CD4-positive, alpha-beta T cell (primary cell): ENCODE data around the gene GNG7. TPM values are rescaled to one million over a fixed set of nuclear protein-coding genes. Genes with fewer than 3 reads are reported as not detected.

Experiments
- ATAC-seq: fragments of 200-7000 bp; cut with Tn5 transposase; one replicate; pipeline ENCODE4 v1.10.0; 2022; ENCODE audit warnings: mild to moderate bottlenecking; ENCODE audit not compliant: poor library complexity
- CTCF ChIA-PET: fragments of 350-600 bp; sonication (Branson Sonifier 250); formaldehyde crosslinking; loops from one replicate; lab custom pipeline; 2021; ENCODE audit warnings: antibody characterized with exemption, inconsistent platforms; lab: Charles Lee
- POLR2A ChIA-PET: fragments of 350-600 bp; sonication (Branson Sonifier 250); formaldehyde crosslinking; loops from one replicate; lab custom pipeline; 2021; ENCODE audit warnings: antibody characterized with exemption, inconsistent platforms; lab: Charles Lee
- DNase-seq, 14 experiments: peaks; one replicate each; pipeline ENCODE4 v3.0.0-alpha.2; 2013 to 2020; ENCODE audit warnings: mixed read lengths in 2 of 14
- H3K27ac ChIP-seq, 2 donors: one replicate each; pipeline versions ENCODE4 v1.5.1 to v1.7.0; 2013; ENCODE audit warnings: low read length in 2 of 2, low read depth in 1 of 2, mild to moderate bottlenecking in 1 of 2
- H3K27me3 ChIP-seq, 2 experiments: 1 replicate in 1 of 2; 2 replicates in 1 of 2; pipeline versions ENCODE4 v1.6.1 to v1.7.0; 2013; ENCODE audit warnings: low read length in 2 of 2, control low read depth in 1 of 2, mild to moderate bottlenecking in 1 of 2, moderate library complexity in 1 of 2; ENCODE audit not compliant: insufficient read depth in 2 of 2, control insufficient read depth in 1 of 2
- H3K36me3 ChIP-seq: one replicate; pipeline ENCODE4 v1.6.1; 2013; ENCODE audit warnings: low read length, control low read depth; ENCODE audit not compliant: insufficient read depth
- H3K4me1 ChIP-seq: one replicate; pipeline ENCODE4 v1.6.1; 2013; ENCODE audit warnings: low read length, control low read depth; ENCODE audit not compliant: insufficient read depth
- H3K4me3 ChIP-seq: one replicate; pipeline ENCODE4 v1.5.1; 2013; ENCODE audit warnings: mild to moderate bottlenecking, low read length, moderate library complexity
- H3K9me3 ChIP-seq, 2 experiments: 1 replicate in 1 of 2; 2 replicates in 1 of 2; pipeline versions ENCODE4 v1.6.1 to v1.7.0; 2013; ENCODE audit warnings: low read length in 2 of 2, mild to moderate bottlenecking in 2 of 2, control low read depth in 1 of 2, moderate library complexity in 1 of 2; ENCODE audit not compliant: control insufficient read depth in 1 of 2, insufficient read depth in 1 of 2
- H3K27ac Mint-ChIP-seq: one replicate; pipeline ENCODE4 v1.8.0; 2020; ENCODE audit warnings: mixed read lengths
- H3K27me3 Mint-ChIP-seq: one replicate; pipeline ENCODE4 v1.8.0; 2021; ENCODE audit warnings: mixed read lengths
- H3K36me3 Mint-ChIP-seq: one replicate; pipeline ENCODE4 v1.8.0; 2021; ENCODE audit warnings: low read depth, mixed read lengths
- H3K4me1 Mint-ChIP-seq: one replicate; pipeline ENCODE4 v1.8.0; 2021; ENCODE audit warnings: low read depth, mixed read lengths
- H3K4me3 Mint-ChIP-seq: one replicate; pipeline ENCODE4 v1.8.0; 2020; ENCODE audit warnings: mild to moderate bottlenecking, mixed read lengths
- H3K9me3 Mint-ChIP-seq: one replicate; pipeline ENCODE4 v1.8.0; 2020; ENCODE audit warnings: mixed read lengths
- intact Hi-C, 2 experiments: fragments of 100-400 bp; cut with DNase I in 1 of 2; cut with micrococcal nuclease in 1 of 2; formaldehyde crosslinking; loops; one replicate each; pipeline versions ENCODE4 v1.15.1 to v1.9.0; 2023 to 2025; cut with DNase I, micrococcal nuclease
- total RNA-seq, 174 experiments: library from RNA in 2 of 174; stranded (reverse) in 2 of 174; gene quantifications; one replicate each; pipeline ENCODE4 v1.2.3 and lab custom pipeline; 2021 to 2026
- TF ChIP-seq, protein P1 (sequence below): fragments of 200-600 bp; IDR thresholded peaks from one replicate; pipeline ENCODE4 v1.8.0; 2022; ENCODE audit warnings: antibody characterized with exemption, mild to moderate bottlenecking

The GNG7 gene
- total RNA-seq, 2 experiments from 2014 or later: 5.2 to 5.7 TPM

GRCh38 chr19:2703691-2704216, 1.3 kb upstream of the GNG7 start:
- Mint-ChIP-seq H3K9me3 (no peaks in the 10 kb centered on the region), H3K4me1 (peaks cover 36% of the 10 kb centered on the region), H3K27ac (no peak overlapping the region), H3K36me3 (no peaks in the 10 kb centered on the region), H3K27me3 (no peaks in the 10 kb centered on the region), H3K4me3 (no peak overlapping the region)
- TF ChIP-seq, protein P1, sequence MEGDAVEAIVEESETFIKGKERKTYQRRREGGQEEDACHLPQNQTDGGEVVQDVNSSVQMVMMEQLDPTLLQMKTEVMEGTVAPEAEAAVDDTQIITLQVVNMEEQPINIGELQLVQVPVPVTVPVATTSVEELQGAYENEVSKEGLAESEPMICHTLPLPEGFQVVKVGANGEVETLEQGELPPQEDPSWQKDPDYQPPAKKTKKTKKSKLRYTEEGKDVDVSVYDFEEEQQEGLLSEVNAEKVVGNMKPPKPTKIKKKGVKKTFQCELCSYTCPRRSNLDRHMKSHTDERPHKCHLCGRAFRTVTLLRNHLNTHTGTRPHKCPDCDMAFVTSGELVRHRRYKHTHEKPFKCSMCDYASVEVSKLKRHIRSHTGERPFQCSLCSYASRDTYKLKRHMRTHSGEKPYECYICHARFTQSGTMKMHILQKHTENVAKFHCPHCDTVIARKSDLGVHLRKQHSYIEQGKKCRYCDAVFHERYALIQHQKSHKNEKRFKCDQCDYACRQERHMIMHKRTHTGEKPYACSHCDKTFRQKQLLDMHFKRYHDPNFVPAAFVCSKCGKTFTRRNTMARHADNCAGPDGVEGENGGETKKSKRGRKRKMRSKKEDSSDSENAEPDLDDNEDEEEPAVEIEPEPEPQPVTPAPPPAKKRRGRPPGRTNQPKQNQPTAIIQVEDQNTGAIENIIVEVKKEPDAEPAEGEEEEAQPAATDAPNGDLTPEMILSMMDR: no peak
- ChIA-PET POLR2A (interaction anchor here (0.5 kb wide), 1 partner anchor 1111 kb away, joined by 3 read pairs; the partner anchor contains the start of gene MBD3), CTCF (no interaction called here)
- intact Hi-C loops: loop anchor here in 1 of 2 experiments (2.0 kb wide), 1 partner anchor 37 kb away; the partner anchor contains the start of gene SLC39A3
- H3K4me3 ChIP-seq: no peak overlapping the region
- H3K27me3 ChIP-seq: no peaks in the 10 kb centered on the region
- H3K36me3 ChIP-seq: no peaks in the 10 kb centered on the region
- no peak overlapping the region for H3K27ac ChIP-seq
- no peaks in the 10 kb centered on the region for H3K9me3 ChIP-seq
- ATAC-seq: no peak
- no peak for DNase-seq
- H3K4me1 ChIP-seq: peaks cover 27% of the 10 kb centered on the region

GRCh38 chr19:2703077-2703437, 563 bp upstream of the GNG7 start:
- ChIA-PET CTCF (interaction anchor here (0.9 kb wide), 1 partner anchor 46 kb away, joined by 3 read pairs; no protein-coding TSS in a partner anchor), POLR2A (interaction anchor here (0.6 kb wide), 1 partner anchor 373 kb away, joined by 3 read pairs; no protein-coding TSS in a partner anchor)
- ATAC-seq (no peak), DNase-seq (no peak)
- Mint-ChIP-seq H3K4me3 (peak overlapping the region; percentile 50), H3K4me1 (peaks cover 40% of the 10 kb centered on the region), H3K27me3 (no peaks in the 10 kb centered on the region), H3K27ac (peak overlapping the region; percentile 53), H3K36me3 (no peaks in the 10 kb centered on the region), H3K9me3 (no peaks in the 10 kb centered on the region)
- intact Hi-C loops: loop anchor here in 1 of 2 experiments (2.0 kb wide), 1 partner anchor 38 kb away; the partner anchor contains the start of gene SLC39A3
- H3K27me3 ChIP-seq: no peaks in the 10 kb centered on the region
- H3K27ac ChIP-seq: no peak overlapping the region
- TF ChIP-seq, protein P1: no peak
- H3K4me1 ChIP-seq: peaks cover 28% of the 10 kb centered on the region
- H3K4me3 ChIP-seq: peak overlapping the region; percentile 11
- no peaks in the 10 kb centered on the region for H3K9me3 ChIP-seq
- H3K36me3 ChIP-seq: no peaks in the 10 kb centered on the region

DNA sequence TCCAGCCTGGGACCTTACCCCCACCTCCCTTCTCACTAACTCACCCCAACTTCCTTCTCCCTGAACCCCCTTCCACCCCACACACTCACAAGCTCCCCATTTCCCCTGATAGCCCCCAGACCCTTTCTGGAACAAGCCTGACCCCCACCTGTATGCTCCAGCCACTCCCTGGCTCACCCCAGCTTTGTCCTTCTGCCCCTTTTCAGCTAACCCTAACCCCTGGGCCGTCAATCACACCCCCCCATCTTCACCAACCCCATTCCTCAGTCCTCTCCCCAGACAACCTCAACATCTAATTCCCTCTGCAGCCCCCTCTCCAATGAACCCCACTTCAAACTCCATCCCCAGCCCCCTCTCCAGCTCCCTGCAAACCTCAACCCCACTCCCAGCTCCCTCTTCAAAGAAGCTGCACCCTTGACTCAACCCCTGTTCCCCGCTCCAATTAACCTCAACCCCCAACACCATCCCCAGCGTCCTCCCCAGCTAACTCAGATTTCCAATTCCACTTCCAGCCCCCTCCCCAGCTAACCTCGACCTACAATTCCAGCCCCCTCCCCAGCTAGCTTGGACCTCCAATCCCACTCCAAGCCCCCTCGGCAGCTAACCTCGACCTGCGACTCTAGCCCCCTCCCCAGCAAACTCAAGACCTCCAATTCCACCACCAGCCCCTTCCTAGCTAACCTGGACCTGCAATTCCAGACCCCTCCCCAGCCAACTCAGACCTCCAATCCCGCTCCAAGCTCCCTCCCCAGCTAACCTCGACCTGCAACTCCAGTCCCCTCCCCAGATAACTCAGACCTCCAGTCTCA, 929 bp downstream of the GNG7 start:
- peak overlapping the region; percentile 55 for H3K4me3 ChIP-seq
- TF ChIP-seq, protein P1: no peak
- CTCF ChIA-PET: interaction anchor here (0.7 kb wide), 1 partner anchor 133 kb away, joined by 3 read pairs; no protein-coding TSS in a partner anchor
- peaks cover 40% of the 10 kb centered on the region for H3K4me1 Mint-ChIP-seq
- peaks cover 28% of the 10 kb centered on the region for H3K4me1 ChIP-seq
- POLR2A ChIA-PET: interaction anchor here (0.5 to 2.0 kb wide), 9 partner anchors 36 to 862 kb away, joined by 3 to 5 read pairs (median 3); partner anchors contain the start of genes GADD45B, THOP1 and ZNF555
- intact Hi-C loops: loop anchor here in 1 of 2 experiments (2.0 kb wide), 1 partner anchor 39 kb away; the partner anchor contains the start of gene SLC39A3
- DNase-seq (peak in 1 of 14 experiments; percentile 21), ATAC-seq (no peak)
- no peaks in the 10 kb centered on the region for H3K9me3 Mint-ChIP-seq
- no peaks in the 10 kb centered on the region for H3K36me3 Mint-ChIP-seq
- no peaks in the 10 kb centered on the region for H3K9me3 ChIP-seq
- no peaks in the 10 kb centered on the region for H3K27me3 Mint-ChIP-seq
- H3K27ac Mint-ChIP-seq: peak overlapping the region; percentile 0
- peak overlapping the region; percentile 57 for H3K4me3 Mint-ChIP-seq
- no peaks in the 10 kb centered on the region for H3K36me3 ChIP-seq
- H3K27ac ChIP-seq: no peak overlapping the region
- no peaks in the 10 kb centered on the region for H3K27me3 ChIP-seq
